ENCODE measurements around the gene NINL. TPM values are rescaled to one million over a fixed set of nuclear protein-coding genes. Genes with fewer than 3 reads are reported as not detected.

The NINL gene
- total RNA-seq, 4 donors from 2014 or later: 3.1 to 9.7 (median 5.7) TPM

DNA sequence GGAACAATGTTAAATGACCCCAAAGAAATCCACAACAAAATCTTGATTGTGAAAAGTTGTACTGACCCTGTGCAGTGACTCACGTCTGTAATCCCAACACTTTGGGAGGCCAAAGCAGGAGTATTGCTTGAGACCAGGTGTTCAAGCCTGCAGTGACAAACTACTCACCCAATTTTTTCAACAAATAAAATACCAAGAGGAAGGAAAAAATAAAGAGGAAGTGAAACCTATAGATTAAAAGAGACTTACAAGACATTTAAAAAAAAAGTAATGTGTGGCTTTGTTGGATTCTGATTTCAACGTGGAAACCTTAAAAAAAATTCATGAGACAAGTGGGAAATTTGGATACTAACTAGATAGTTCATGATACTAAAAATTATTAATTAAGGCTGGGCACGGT, 146.0 kb downstream of the NINL start:
- Histone ChIP-seq H3K27ac (no peak overlapping the region), H3K4me3 (no peak overlapping the region), H3K4me1 (no peaks in the 10 kb centered on the region), H3K36me3 (no peaks in the 10 kb centered on the region), H3K27me3 (no peaks in the 10 kb centered on the region), H3K9me3 (no peaks in the 10 kb centered on the region)
- no peak for TF ChIP-seq POLR2A (IDR thresholded peaks at IDR 0.05)
- TF ChIP-seq CTCF (IDR thresholded peaks at IDR 0.05): no peak
- TF ChIP-seq EP300 (IDR thresholded peaks at IDR 0.05; ENCODE audit: low read depth): no peak
- TF ChIP-seq POLR2AphosphoS5 (IDR thresholded peaks at IDR 0.05): no peak
- in situ Hi-C loops (cut with MboI; ENCODE audit: low pct_ligation_motif_present in 1 of 4, low pct_unique_long_range_greater_than_20kb in 1 of 4, low sequenced_read_pairs in 3 of 4): no loop called here
- 70 to 78% methylated on average over 3 of the region's 3 CpGs for WGBS, 2 donors (ENCODE audit: low coverage in 1 of 2)
- no peak for DNase-seq
- intact Hi-C loops (cut with DNase I; ENCODE audit: low total_unique reads): loop anchor here (5.0 kb wide), 1 partner anchor 313 kb away; no protein-coding TSS in a partner anchor

DNA sequence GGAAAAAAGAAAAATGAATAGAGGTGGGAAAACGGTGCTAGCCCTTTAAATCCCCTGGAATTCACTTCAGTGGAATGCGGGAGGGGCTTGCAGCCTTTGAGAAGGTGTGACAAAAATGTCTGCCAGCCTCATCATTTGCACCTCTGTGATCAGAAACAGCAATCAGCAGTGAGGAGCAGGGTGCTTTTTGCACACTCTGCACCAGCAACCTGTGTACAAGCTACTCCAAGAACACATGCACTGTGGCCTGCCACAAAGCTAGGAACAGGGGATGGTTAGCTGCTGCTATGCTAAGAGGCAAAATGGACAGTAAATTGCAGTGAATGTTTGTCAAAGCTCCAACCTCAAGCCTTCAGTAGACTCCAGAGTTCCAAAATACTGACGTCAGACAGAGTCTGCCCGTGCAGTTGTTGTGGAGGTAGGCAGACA, 148.2 kb downstream of the NINL start:
- Histone ChIP-seq H3K4me1 (no peaks in the 10 kb centered on the region), H3K36me3 (no peaks in the 10 kb centered on the region), H3K9me3 (no peaks in the 10 kb centered on the region), H3K27ac (no peak overlapping the region), H3K27me3 (no peaks in the 10 kb centered on the region), H3K4me3 (no peak overlapping the region)
- in situ Hi-C loops (cut with MboI; ENCODE audit: low pct_ligation_motif_present in 1 of 4, low pct_unique_long_range_greater_than_20kb in 1 of 4, low sequenced_read_pairs in 3 of 4) (no loop called here), intact Hi-C loops (cut with DNase I; ENCODE audit: low total_unique reads) (loop anchor here (5.0 kb wide), 1 partner anchor 315 kb away; no protein-coding TSS in a partner anchor)
- TF ChIP-seq EP300 (IDR thresholded peaks at IDR 0.05; ENCODE audit: low read depth): no peak
- TF ChIP-seq POLR2A (IDR thresholded peaks at IDR 0.05): no peak
- no peak for TF ChIP-seq CTCF (IDR thresholded peaks at IDR 0.05)
- TF ChIP-seq POLR2AphosphoS5 (IDR thresholded peaks at IDR 0.05): no peak
- DNase-seq: no peak
- 53 to 71% methylated on average over 4 of the region's 4 CpGs for WGBS, 2 donors (ENCODE audit: low coverage in 1 of 2)

DNA sequence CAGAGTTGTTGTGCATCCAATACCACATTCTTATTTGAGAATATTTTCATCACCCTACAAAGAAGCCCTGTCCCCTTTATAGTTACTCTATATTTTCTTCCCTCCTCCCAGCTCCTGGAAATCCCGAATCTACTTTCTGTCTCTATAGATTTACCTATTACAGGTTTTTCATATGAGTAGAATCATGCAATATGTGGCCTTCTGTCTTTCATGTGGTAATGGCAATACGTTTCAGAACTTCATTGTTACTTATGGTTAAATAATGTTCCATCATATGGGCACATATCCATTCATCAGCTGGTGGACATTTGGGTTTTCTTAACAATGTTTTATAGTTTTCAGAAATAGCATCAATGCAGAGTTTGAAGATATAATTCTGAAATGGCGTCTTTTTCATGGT, 160.8 kb downstream of the NINL start:
- no peak overlapping the region for H3K27ac ChIP-seq
- no peaks in the 10 kb centered on the region for H3K27me3 ChIP-seq
- TF ChIP-seq CTCF (IDR thresholded peaks at IDR 0.05): no peak
- TF ChIP-seq EP300 (IDR thresholded peaks at IDR 0.05; ENCODE audit: low read depth): no peak
- H3K4me3 ChIP-seq: no peak overlapping the region
- 84 to 96% methylated on average over 3 of the region's 3 CpGs for WGBS, 2 donors (ENCODE audit: low coverage in 1 of 2)
- H3K36me3 ChIP-seq: no peaks in the 10 kb centered on the region
- no peaks in the 10 kb centered on the region for H3K9me3 ChIP-seq
- H3K4me1 ChIP-seq: no peaks in the 10 kb centered on the region
- in situ Hi-C loops (cut with MboI; ENCODE audit: low pct_ligation_motif_present in 1 of 4, low pct_unique_long_range_greater_than_20kb in 1 of 4, low sequenced_read_pairs in 3 of 4): loop anchor here in 1 of 4 donors (25.0 kb wide), 1 partner anchor 437 kb away; the partner anchor contains the start of gene APMAP
- DNase-seq: no peak
- intact Hi-C loops (cut with DNase I; ENCODE audit: low total_unique reads): no loop called here

GRCh38 chr20:25422032-25422431, 163.3 kb downstream of the NINL start:
- in situ Hi-C loops (cut with MboI; ENCODE audit: low pct_ligation_motif_present in 1 of 4, low pct_unique_long_range_greater_than_20kb in 1 of 4, low sequenced_read_pairs in 3 of 4): loop anchor here in 1 of 4 donors (25.0 kb wide), 1 partner anchor 435 kb away; the partner anchor contains the start of gene APMAP
- Histone ChIP-seq H3K4me3 (no peak overlapping the region), H3K9me3 (no peaks in the 10 kb centered on the region), H3K4me1 (no peaks in the 10 kb centered on the region), H3K36me3 (no peaks in the 10 kb centered on the region), H3K27me3 (no peaks in the 10 kb centered on the region), H3K27ac (no peak overlapping the region)
- TF ChIP-seq CTCF (IDR thresholded peaks at IDR 0.05) (no peak), EP300 (IDR thresholded peaks at IDR 0.05; ENCODE audit: low read depth) (no peak), POLR2A (IDR thresholded peaks at IDR 0.05) (no peak), POLR2AphosphoS5 (IDR thresholded peaks at IDR 0.05) (no peak)
- 70 to 74% methylated on average over 3 to 4 of the region's 4 CpGs for WGBS, 2 donors (ENCODE audit: low coverage in 1 of 2)
- intact Hi-C loops (cut with DNase I; ENCODE audit: low total_unique reads): no loop called here
- no peak for DNase-seq
